Stimulated activated CD4-positive, alpha-beta T cell treated with anti-CD3 and anti-CD28 coated beads, Interleukin-1b, Interleukin-23, amount 100 ng/mL, for 1 hour (primary cell): ENCODE data around the gene S100Z.

Source experiments
- DNase-seq, 2 donors: peaks; one replicate each; pipeline ENCODE4 v3.0.0-alpha.2; 2020; ENCODE audit warnings: low read depth in 2 of 2

S100Z gene

DNA sequence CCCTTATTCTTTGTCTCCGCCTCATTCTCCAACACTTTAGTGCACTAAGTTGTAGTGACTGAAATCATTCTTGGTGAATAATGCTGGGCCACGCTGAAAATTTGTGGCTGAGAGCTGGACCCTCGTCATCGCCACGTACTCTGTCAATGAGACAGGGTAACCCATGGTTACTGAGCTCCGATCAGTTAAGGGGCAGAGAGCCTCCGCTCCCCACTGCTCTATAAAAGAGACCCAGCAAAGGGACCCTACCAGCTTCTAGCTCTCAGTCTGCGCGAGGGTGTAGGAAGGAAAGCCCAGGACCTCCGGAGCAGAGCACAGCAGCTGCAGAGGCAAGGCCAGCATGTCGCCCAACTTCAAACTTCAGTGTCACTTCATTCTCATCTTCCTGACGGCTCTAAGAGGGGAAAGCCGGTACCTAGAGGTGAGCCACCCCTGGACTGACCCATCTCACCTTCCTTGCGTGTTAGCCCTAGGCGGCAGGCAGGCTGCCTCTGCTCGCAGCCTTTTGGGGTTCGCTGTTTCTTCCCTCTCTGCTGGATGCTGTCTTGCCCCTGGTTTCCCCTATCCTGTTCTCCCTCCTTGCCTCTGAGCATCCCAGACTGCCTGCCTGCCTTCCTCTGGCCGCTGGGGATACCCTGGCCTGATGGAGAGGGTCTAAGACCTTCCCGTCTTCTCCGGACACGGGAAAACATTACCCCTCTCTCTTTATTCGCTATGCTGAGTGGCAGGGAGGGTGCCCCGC lies 103.2 kb downstream of the S100Z start, which contains the start of gene CRHBP:
Gene CRHBP, plus strand, starts transcription at position 251 of the 742 bp plus-strand sequence. Its CDS starts 90 bp downstream, at position 341.
- no peak for DNase-seq

- DNase-seq, result no peak
Observed at GRCh38 chr5:76953551-76954382, 104.0 kb downstream of the S100Z start.

GRCh38 chr5:76954383-76954763 lies 104.6 kb downstream of the S100Z start:
- no peak for DNase-seq

DNA sequence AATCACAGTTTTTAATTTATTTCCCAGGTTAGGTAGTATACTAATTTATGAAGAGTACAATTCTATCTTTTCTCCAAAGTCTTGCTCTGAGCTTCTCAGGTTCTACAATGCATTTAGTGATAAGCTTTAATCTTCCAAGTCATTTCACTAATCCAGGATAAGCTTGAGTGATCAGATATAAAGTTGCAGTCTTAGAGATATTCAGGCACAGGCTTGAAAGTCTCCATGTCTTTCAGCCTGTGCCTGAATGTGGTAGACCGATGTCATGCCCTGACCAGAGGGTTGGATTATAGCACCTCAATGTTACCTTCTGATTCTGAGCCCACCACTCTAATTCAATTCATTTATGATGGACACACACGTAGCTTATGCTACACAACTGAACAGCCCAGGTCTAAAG lies 106.2 kb downstream of the S100Z start:
- DNase-seq, result no peak

- DNase-seq, result no peak
Observed at GRCh38 chr5:76958991-76959767, 109.4 kb downstream of the S100Z start.

DNA sequence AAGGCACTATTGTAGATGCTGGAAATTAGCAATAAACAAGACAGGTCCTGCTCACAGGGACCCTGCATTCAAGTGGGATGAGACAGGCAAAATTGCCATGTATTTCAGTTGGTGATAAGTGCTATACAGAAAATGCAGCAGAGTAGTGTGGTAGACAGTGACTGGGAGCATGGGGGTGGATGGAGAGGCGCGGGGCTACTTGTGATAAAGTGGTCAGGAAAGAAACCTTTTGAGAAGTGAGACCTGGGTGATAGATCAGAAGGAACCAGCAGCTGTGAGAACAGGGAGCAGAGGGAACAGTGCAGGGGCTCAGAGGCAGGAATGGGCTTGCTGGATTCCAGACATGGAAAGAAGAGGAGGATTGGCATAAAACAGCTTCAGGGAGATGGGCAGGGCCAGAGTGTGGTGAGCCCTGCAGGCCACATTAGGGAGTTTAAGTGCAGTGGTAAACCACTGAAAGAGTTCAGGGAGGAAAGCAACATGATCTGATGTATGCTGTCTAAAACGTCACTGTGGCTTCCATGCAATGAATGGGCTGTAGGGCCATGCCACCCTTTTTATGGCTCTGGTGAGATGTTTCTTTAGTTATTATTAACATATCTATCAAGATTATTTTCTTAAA lies 110.3 kb downstream of the S100Z start:
- DNase-seq, result no peak

- DNase-seq, result no peak
Observed at GRCh38 chr5:76964060-76964459, 114.2 kb downstream of the S100Z start.
